Prostate gland (tissue), 2 donors: ENCODE data around the gene MMP11. TPM values are rescaled to one million over a fixed set of nuclear protein-coding genes. Genes with fewer than 3 reads are reported as not detected.
"Not testable (repeated sequence)": the region's sequence is repeated elsewhere in the genome, so short reads cannot be mapped to it uniquely, and the experiment has no call there.

Source experiments
- DNase-seq: peaks from one replicate; pipeline ENCODE4 v3.0.0-alpha.2; 2019; ENCODE audit warnings: low spot score
- H3K27ac ChIP-seq, 2 donors: fragments of 200-600 bp; sonication (generic); 2 replicates each; pipeline ENCODE4 v1.5.1; 2017 to 2019
- H3K27me3 ChIP-seq: fragments of 200-600 bp; sonication (generic); replicated peaks from 2 replicates; pipeline ENCODE4 v1.5.1; 2019; ENCODE audit not compliant: insufficient read depth
- H3K36me3 ChIP-seq, 2 donors: fragments of 200-600 bp; sonication (generic); 1 replicate in 1 of 2; 2 replicates in 1 of 2; pipeline versions ENCODE4 v1.5.1 to v1.8.1; 2017 to 2019
- H3K4me1 ChIP-seq: fragments of 200-600 bp; sonication (generic); replicated peaks from 2 replicates; pipeline ENCODE4 v1.5.1; 2019
- H3K4me3 ChIP-seq, 2 donors: fragments of 200-600 bp; sonication (generic); 2 replicates each; pipeline ENCODE4 v1.5.1; 2017 to 2019
- H3K9me3 ChIP-seq: fragments of 200-600 bp; sonication (generic); 2 replicates; pipeline ENCODE4 v1.5.1; 2017
- POLR2A ChIP-seq: fragments of 450-650 bp; IDR thresholded peaks from one replicate; pipeline ENCODE4 v1.6.1; 2016; ENCODE audit warnings: antibody characterized with exemption, mild to moderate bottlenecking
- POLR2AphosphoS5 ChIP-seq: sonication (generic); formaldehyde crosslinking; IDR thresholded peaks from one replicate; pipeline ENCODE4 v1.6.1; 2017; ENCODE audit warnings: antibody characterized with exemption
- WGBS: methylation state at CpG from one replicate; pipeline ENCODE4 v1.1.5; 2018; 5-methylcytosine and 5-hydroxymethylcytosine counted together
- intact Hi-C: fragments of 100-400 bp; cut with DNase I; formaldehyde crosslinking; loops from one replicate; pipeline ENCODE4 v1.14.2; 2022
- total RNA-seq, 2 donors: library from RNA; depleted of rRNA; stranded (reverse); fragments of >200 nt; gene quantifications; one replicate each; pipeline ENCODE4 v1.1.0, GENCODE V29; 2016
- TF ChIP-seq, protein P1 (sequence below), 4 experiments: fragments of 200-600 bp in 2 of 4; fragments of 450-650 bp in 2 of 4; sonication (generic) in 2 of 4; IDR thresholded peaks; 1 replicate in 3 of 4; 2 replicates in 1 of 4; pipeline ENCODE4 v1.5.1; 2016 to 2019; ENCODE audit warnings: antibody characterized with exemption in 4 of 4, mild to moderate bottlenecking in 2 of 4, moderate library complexity in 2 of 4

The MMP11 gene, protein sequence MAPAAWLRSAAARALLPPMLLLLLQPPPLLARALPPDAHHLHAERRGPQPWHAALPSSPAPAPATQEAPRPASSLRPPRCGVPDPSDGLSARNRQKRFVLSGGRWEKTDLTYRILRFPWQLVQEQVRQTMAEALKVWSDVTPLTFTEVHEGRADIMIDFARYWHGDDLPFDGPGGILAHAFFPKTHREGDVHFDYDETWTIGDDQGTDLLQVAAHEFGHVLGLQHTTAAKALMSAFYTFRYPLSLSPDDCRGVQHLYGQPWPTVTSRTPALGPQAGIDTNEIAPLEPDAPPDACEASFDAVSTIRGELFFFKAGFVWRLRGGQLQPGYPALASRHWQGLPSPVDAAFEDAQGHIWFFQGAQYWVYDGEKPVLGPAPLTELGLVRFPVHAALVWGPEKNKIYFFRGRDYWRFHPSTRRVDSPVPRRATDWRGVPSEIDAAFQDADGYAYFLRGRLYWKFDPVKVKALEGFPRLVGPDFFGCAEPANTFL
- total RNA-seq: 10 to 100 TPM in 1 of 2 donors, 1 to 10 TPM in 1; 6.3 to 26.6 TPM

DNA sequence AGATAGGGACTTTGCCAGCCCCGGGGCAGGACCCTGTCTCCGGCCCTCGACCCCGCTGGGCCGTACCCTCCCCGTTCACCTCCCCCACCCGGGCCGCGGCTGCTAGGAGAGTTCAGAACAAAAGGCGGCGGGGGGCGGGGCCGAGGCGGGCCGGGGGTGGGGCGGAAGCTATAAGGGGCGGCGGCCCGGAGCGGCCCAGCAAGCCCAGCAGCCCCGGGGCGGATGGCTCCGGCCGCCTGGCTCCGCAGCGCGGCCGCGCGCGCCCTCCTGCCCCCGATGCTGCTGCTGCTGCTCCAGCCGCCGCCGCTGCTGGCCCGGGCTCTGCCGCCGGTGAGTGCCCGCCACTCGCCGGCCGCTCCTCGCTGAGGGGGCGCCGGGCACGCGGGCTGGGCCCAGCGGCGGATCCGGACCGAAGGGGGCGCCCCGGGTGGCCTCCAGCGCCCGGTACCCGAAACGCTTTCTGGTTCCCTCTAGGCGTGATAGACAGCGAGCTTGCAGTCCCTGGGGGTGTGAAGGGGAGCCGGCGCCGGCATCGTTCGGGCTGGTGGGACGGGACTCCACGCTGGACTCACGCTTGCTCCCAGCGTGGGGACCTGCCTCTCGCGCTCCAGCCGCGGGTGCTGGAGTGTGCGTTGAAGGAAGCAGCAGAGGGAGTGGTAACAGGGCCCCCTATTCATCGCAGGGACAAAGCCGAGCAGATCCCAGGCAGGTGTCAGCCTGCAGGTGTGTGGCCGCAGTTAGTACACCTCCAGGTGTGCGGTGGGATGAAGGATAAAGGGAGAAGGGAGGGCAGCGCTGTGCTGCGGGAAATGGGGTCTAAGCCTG lies at the start of gene MMP11:
TSS of gene MMP11 (plus strand) at position 201 of the 825 bp plus-strand sequence. CDS start at position 223, 22 bp downstream.
- Histone ChIP-seq H3K9me3 (no peaks in the 10 kb centered on the region), H3K27me3 (no peaks in the 10 kb centered on the region), H3K4me1 (peaks cover 4% of the 10 kb centered on the region), H3K4me3 (peak within 1 kb of the TSS; percentile 39 to 48), H3K27ac (peak within 1 kb of the TSS; percentile 31 to 62), H3K36me3 (no peaks in the 10 kb centered on the region)
- peak; percentile 33 for DNase-seq
- TF ChIP-seq, protein P1, sequence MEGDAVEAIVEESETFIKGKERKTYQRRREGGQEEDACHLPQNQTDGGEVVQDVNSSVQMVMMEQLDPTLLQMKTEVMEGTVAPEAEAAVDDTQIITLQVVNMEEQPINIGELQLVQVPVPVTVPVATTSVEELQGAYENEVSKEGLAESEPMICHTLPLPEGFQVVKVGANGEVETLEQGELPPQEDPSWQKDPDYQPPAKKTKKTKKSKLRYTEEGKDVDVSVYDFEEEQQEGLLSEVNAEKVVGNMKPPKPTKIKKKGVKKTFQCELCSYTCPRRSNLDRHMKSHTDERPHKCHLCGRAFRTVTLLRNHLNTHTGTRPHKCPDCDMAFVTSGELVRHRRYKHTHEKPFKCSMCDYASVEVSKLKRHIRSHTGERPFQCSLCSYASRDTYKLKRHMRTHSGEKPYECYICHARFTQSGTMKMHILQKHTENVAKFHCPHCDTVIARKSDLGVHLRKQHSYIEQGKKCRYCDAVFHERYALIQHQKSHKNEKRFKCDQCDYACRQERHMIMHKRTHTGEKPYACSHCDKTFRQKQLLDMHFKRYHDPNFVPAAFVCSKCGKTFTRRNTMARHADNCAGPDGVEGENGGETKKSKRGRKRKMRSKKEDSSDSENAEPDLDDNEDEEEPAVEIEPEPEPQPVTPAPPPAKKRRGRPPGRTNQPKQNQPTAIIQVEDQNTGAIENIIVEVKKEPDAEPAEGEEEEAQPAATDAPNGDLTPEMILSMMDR (IDR thresholded peaks at IDR 0.05): peak in 1 of 4 experiments; percentile 9
- no peak for TF ChIP-seq POLR2A
- 14% methylated on average over 16 of the region's 79 CpGs for WGBS
- intact Hi-C loops: no loop called here

DNA sequence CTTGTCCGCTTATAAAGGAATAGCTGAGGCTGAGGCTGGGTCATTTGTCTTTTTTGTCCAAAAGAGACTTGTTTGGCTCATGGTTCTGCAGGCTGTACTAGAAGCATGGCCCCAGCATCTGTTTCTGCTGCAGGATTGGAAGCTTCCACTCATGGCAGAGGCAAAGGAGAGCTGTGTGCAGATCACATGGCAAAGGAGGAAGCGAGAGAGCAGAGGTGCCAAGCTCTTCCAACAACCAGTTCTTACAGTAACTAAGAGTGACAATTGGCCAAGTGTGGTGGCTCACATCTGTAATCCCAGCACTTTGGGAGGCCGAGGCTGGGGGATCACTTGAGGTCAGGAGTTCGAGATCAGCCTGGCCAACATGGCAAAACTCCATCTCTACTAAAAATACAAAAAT lies 44.5 kb upstream of the MMP11 start:
- H3K36me3 ChIP-seq, H3K4me1 ChIP-seq, H3K27ac ChIP-seq, intact Hi-C loops, H3K4me3 ChIP-seq, DNase-seq, H3K9me3 ChIP-seq, H3K27me3 ChIP-seq: not testable (repeated sequence)
- 91% methylated on average over 4 of the region's 4 CpGs for WGBS

DNA sequence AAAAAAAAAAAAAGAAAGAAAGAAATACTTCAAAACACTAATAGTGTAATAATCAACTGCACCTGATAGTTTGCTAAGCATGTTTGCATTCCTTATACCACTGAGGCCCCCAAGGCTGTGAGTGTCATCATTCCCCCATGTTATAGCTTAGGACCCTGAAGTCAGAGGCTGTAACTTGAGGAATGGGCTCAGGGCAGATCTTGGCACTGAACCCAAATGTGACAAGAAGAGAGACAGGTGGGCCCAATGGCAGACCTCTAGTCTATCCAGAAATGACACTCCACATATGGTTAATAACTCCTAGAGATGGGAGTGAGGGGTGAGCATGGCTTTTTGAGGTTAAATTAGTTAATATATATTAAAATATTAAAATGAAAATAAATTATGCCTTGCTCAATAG lies 35.0 kb upstream of the MMP11 start:
- Histone ChIP-seq H3K4me3 (no peak overlapping the region), H3K9me3 (no peaks in the 10 kb centered on the region)
- TF ChIP-seq POLR2A: no peak
- no peak for TF ChIP-seq POLR2AphosphoS5
- TF ChIP-seq, protein P1 (IDR thresholded peaks at IDR 0.05): no peak

DNA sequence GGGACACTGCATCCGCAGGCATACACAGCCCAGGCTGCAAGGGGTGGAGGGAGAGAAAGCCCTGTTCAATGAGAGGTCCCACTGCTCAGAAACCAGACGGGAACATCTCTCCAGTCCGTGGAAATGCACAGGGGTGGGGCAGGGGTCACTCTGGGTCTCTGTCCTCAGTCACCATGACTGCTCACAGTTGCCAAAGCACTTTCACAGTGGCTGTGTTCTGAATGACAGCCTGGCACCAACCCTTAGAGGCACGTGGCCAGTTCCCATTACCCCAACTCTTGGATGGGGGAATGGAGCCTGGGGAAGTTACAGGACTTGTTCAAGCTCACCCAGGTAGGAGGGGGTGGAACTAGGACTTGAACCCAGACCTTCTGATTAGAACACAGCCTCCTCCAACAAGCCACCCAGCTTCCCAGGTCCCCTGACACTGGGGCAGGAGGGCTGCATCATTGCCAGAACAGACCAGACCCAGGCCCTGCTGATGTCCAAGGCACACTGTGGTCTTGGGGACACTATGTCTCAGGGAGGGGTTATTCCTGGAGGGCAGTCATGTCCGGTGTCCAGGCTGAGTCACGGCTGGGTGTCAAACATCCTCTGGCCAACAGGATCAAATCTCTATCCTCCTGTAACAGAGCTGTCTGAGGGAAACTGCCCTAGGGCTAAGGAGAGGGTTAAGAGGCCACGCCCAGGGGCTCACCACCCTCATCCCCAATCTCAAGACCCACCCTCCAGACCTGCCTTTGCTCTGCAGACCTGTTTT lies 30.0 kb upstream of the MMP11 start:
- TF ChIP-seq POLR2AphosphoS5: no peak
- no peak for TF ChIP-seq POLR2A
- TF ChIP-seq, protein P1 (IDR thresholded peaks at IDR 0.05): no peak
- Histone ChIP-seq H3K36me3 (peaks cover 9 to 19% of the 10 kb centered on the region in 2 donors), H3K27ac (no peak overlapping the region), H3K9me3 (no peaks in the 10 kb centered on the region), H3K4me1 (no peaks in the 10 kb centered on the region), H3K4me3 (no peak overlapping the region), H3K27me3 (no peaks in the 10 kb centered on the region)
- DNase-seq: no peak
- WGBS: 57% methylated on average over 7 of the region's 7 CpGs
- intact Hi-C loops: no loop called here

More for the DNA sequence above, 35.0 kb upstream of the MMP11 start:
- Histone ChIP-seq H3K36me3 (no peaks in the 10 kb centered on the region), H3K27me3 (no peaks in the 10 kb centered on the region), H3K4me1 (no peaks in the 10 kb centered on the region), H3K27ac (no peak overlapping the region)
- DNase-seq: no peak
- intact Hi-C loops: no loop called here

DNA sequence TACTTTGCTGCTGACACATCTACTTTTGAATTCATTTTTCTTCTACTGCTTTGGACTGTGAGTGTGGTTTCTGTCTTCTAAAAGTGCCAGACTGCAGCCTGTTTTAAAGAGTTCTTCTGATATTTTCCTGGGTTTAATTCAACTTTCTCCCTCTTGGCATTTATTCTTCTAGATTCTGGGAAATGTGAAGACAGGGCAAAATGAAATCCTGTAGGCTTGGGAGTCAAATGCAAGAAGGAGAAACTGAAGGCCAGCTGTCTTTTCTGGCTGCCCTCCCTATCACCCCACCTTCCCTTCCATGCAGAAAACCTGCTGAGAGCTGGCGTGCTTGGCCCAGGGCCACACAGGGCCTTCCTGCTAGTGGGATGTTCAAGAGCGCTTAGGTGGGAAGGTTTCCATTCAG lies 29.3 kb upstream of the MMP11 start:
- TF ChIP-seq POLR2A (no peak), POLR2AphosphoS5 (no peak)
- TF ChIP-seq, protein P1 (IDR thresholded peaks at IDR 0.05): no peak
- H3K9me3 ChIP-seq: no peaks in the 10 kb centered on the region
- 57% methylated on average over 2 of the region's 2 CpGs for WGBS
- intact Hi-C loops: no loop called here
- peaks cover 9 to 19% of the 10 kb centered on the region in 2 donors for H3K36me3 ChIP-seq
- H3K4me3 ChIP-seq: no peak overlapping the region
- H3K4me1 ChIP-seq: no peaks in the 10 kb centered on the region
- DNase-seq: no peak
- H3K27me3 ChIP-seq: no peaks in the 10 kb centered on the region
- no peak overlapping the region for H3K27ac ChIP-seq
